Measurements from ENCODE around the gene TRMT61A.
"Not testable (repeated sequence)": the region's sequence is repeated elsewhere in the genome, so short reads cannot be mapped to it uniquely, and the experiment has no call there.

The TRMT61A gene

DNA sequence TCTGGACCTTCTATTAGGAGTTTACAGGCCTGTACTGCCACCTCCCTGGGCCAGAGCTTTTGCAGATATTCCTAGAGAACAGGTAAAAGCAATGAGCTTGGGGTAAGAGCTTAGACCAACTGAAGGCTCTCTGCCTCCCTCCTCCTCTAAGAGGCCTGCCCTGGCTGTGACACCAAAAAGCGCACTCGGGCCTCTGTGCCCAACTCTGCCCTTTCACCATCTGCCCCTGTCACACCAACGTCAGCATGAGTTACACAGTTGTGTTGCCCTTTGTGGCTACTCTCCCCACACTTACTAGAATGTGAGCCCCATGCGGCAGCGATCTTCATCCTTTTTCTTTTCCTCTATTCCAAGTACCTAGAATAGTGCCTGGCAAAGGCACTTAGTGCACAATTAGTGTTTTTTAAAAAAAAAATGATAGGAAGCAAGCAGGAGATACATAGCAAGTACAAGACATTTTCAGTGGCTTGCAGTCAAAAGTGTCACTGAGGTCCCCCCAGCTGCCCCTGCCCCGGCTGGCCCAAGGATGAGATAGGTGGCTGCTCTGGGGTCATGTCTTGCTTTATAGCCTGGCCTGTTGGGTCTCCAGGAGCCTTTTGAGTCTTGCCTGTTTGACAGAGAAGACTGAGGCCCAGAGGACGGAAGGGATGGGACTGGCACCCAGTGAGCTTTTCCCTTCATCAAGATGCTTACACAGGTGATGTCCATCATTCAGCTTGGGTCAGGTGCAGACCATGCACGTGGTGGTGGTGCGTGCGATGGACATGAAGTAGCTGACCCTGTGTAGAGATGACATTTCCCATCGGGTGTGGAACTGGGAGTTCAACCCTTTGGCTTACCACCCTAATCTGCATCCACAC, 18.9 kb upstream of the TRMT61A start:
- DNase-seq: no peak

DNA sequence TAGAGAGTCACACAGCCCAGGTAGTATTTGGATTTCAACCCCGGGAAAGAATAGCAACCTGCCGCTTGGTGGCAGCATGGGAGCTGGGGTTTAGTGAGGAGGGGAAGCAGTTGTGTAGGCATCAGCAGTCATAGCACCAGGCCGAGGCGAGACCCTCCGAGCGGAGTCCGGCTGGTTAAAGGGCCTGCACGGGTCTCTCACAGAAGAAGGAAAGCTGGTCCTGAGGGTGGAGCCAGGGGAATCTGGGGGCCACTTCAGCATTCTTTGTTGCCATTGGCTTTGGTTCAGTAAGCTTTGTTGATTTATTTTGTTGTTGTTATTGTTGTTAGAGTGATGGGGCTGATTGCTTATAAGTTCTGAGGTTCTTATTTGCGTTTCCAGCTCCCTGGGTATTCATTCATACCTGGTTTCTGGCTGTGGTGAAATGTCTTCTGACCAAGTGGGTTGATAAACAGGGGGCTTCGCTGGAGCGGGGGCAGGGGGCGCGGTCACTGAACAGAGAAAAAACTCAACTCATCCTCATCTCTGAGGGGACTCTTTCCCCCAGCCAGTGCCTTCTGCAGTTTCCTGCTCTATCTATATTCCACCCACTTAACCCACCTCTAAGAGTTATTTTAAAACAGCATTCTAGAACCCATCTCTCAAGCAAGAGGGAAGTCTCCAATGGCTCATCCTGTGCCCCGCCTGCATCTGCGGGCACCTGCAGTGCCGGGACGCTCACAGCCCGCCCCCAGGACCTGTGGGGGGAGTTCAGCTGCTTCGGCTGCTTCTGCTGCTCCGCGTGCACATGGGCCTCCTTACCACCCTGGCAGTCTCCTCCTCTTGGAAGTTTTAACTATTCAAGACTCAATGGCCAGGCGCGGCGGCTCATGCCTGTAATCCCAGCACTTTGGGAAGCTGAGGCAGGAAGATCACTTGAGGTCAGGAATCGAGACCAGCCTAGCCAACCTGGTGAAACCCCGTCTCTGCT, 18.0 kb upstream of the TRMT61A start:
- DNase-seq: no peak

DNA sequence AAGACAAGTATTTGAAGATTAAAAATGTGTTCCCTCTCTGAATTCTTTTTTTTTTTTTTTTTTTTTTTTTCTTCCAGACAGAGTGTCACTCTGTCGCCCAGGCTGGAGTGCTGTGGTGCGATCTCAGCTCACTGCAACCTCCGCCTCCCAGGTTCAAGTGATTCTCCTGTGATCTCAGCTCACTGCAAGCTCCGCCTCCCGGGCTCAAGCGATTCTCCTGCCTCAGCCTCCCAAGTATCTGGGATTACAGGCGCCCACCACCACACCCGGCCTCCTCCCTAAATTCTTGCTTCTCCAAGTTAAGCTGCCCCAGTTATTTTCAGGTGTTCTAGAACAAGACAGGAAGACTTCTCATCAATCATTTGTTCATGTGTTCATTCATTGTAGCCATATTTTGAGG, 16.8 kb upstream of the TRMT61A start:
- not testable (repeated sequence) for DNase-seq

DNA sequence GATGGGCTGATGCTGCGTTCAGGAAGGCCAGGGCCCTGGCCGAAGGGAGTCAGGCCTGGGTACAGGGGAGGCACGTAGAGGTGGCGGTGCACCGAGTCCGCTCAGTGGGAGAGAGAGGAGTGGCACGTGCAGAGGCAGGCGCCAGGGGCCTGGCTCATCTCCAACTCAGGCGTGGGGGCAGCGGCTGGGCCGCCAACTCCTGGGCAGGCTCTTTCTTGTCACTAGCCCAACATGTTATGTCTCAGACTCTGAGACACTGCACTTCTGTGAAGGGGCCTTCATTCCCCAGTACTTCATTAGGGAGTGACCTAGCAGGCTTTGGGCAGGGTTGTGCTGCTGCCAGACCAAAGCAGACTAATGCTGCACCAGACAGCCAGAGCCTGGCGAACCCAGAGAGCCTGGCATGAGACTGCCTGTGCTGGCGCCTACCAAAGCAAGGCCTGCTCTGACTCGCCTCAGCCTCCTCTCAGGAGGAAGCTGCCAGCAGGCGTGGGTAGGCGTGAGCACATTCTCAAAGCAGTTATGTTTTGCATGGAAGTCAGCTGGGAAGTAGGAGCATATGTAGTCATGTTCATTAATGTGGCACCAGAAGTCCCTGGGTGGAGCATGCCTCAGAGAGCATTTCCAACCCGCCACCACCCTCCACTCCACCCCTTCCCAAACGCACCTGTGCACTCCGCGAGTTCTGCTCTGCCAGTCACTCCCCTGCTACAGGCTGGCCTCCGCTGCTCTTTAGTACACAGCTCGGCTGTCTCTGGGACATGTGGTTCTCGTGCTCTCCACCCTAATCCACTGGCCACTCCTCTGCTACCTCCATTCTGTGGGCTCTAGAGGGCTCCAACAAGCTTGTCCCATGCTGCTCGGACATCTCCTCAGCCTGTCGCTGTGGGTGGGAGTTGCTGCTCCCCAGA, 16.0 kb upstream of the TRMT61A start:
- DNase-seq: no peak

DNA sequence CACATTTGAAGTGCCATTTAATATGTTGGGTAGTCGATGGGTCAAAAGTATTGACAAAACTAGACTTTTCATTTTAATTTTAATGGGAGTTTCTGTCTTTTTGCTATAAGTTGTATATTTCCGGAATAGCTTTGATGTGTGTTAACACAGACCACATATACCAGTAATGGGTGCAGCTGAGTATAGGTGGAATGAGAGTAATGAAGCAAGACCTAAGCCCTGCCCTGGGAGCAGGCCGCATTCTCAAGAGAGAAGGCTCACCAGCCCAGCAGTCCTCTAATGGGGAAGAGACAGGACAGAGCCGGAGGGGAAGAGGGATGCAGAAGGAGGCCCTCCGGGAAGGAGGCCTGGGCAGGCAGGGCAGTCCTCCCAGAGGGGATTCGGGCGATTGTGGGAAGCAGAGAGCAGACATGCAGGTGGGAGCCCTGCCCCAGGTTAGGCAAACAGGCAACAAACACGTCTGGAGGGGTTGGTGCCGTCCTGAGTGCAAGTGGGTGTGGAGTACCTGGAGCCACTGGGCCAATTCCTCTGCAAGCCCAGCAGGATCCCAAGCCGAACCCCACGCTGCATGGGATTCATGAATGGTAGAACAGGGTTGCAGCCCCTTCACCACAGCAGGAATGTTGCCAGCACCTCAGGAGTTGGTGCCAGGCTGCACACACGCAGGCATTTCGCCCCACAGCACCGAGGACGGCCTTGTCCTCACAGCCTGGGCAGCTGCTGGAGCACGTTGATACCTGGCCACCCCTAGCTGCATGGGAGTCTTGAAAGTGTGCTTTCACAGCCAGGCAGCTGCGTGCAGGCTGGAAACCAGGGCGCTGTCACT, 14.2 kb upstream of the TRMT61A start:
- no peak for DNase-seq

DNA sequence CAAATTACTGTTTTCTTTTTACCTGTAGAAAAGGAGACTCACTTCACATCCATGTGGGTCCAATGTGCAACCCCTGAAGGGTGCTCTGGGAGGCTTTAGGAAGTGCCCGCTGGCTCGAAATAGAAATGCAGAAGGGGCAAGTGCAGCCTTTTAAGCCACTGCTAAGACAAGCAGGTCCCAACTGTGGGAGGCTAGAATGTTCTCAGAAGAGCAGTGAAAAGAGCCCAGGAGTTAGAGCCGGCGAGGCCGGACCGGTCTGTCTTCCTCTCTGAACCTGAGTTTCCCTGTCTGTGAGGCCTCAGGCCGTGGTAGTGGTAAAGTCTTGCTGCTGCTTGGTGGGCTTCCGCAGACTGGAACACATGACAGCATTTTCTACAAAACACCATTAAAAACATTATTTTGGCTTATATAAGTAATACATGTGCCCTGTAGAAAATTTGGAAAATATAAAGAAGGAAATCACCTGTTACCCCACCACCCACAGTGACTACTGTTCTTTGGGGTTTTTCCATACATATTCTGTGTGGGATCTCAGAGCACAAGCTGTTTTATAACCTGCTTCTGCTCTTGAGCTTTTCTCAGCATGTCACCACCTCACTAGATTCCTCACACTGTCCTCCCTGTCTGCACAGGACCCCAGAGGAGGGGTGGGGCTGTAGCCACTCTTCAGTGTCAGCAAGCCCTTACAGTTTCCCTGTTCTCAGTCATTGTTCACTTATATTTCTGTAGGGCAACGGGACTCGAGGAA, 12.4 kb upstream of the TRMT61A start:
- DNase-seq: no peak

DNA sequence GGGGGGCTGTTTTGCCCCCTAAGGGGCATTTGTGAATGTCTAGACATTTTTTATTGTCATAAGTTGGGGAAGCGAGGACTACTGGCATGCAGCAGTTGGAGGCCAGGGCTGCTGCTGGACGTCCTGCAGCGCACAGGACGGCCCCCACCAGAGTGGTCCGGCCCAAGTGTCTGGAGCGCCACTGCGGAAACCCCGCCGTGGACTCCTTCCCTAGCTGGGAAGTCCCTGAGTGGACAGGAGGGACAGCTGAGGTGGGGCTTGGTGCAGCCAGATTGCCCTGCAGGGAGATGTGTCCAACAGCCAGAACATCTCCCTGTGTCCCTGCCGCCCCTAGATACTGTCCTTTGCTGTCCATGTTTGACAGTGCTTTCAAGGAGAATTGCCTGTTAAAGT, 11.8 kb upstream of the TRMT61A start:
- DNase-seq: no peak

DNA sequence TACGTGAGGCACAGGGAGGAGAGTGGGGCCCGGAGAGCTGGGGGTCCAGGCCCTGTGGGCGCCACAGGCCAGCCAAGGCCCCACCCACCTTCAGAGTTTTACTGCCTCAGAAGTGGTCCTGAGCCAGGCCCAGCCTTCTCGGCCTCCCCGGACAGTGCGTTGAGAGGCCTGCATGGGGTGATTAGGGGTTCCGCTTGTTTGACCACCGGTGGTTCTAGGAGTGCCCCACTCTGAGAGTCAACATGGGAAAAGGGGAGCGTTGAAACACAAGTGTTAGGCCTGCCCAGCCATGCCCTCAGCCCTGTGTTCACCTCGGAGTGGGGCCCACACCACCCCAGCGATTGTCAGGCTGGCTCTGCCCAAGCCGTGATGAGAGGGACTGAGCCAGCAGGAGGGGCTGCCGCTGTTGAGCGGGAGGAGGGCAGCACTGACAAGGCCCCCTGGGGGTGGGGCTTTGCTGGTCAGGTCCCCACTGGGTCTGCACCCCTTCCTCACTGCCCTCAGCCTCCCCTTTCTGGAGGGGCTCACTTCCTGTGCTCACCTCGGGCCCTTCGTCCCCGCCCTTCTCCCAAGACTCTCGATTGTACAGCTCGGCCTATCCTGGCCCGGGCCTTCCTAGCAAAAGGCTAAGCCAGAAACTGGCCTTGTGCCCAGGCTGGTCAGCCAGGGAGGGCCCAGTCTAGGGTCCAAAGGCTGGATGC, 11.1 kb upstream of the TRMT61A start:
- DNase-seq: no peak

DNA sequence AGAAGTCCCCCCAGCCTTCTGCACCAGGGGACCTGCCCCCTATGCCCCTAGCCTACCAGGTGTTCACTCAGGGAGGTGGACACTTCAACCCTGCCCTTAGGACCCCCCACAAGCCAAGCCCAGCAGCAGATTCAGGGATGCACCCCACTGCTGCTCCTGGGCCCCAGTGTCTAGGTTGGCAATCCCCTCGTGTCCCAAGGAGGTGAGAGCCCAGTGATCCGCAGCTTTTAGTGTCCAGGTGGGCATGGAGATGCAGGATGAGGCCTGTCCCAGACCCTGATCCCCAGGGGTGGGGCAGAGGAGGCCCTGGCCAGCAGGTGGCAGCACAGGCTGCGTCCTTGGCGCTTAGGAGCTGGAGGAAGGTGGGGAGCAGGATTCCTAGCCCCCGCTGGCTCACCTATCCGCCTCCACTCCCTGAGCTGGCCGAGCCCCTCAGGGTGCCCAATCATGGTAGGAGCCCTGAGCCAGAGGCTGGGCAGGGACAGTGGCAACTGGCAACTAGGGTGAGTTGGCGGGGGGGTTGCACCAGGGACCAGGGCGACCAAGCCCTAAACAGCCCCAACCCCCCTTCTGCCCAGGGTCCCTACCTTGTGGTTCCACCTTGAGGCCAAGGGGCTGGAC, 10.5 kb upstream of the TRMT61A start:
- DNase-seq: no peak

DNA sequence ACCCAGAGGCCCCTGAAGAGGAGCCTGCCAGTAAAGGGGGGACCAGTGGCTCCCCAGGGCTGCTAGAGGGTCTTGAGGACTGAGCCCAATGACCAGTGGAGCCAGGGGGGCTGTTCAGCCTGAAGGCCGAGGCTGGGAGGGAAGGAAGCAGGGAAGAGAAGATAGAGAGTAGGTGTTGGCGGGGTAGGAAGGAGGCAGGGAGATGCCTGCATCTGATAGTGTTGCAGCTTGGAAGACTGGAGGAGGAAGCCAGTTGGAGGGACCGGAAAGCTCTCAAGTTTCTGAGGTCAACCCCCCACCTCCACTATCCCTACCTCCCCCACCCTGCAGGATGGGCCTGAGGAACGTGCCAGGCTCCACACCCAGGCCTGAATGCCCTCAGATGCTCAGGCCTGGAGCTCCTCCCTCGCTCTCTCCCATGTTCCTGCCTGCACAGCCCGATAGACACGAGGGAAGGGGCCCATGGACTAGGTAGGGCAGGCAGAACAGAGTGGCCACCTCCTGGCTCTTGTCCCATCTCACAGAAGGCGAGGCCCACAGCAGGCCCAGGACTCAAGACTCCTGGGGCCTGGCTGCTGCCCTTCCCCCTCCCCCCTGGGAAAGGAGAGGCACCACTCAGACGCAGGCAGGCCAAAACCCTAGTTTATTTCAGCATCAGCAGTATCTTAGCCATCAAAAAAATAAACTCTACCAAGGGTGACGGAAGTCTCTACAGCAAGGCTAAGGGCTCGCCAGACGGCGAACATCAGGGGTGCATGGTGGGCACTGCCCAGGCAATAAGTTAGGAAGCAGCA, 9.8 kb upstream of the TRMT61A start:
- no peak for DNase-seq

DNA sequence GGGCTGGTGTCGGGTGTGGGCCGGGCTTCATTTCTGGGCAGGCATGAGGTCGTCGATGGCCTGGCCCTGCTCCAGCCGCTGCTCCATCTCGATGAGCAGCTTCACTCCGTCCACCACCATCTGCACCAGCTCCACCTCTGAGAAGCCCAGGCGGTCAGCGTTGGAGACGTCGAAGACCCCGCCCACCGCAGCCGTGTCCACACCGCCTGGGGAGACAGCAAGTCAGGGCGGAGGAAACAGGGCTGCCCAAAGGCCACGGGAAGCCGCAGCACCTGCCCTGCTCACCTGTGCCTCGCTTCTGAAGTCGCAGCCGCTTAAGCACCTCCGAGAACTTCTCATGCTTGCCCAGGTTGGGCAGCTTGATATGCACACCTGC, 9.2 kb upstream of the TRMT61A start:
- DNase-seq: no peak

DNA sequence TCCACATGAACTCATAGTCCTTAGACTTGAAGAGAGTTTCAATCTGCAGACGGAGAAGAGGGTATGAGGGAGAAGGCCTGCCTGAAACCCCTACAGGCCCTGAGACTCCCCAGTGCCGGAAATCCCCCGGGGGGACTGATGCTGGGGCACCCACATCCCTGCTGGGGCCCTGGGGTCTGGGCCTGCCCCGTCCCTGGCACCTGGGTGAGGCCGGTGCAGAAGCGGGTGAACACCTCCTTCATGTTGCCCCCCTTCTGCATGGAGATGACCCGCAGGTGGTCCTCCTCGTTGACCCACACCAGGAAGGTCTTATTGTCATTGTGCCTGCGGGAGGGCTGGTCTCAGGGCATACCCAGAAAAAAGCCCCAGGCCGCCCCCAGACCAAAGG, 8.7 kb upstream of the TRMT61A start:
- DNase-seq: no peak

DNA sequence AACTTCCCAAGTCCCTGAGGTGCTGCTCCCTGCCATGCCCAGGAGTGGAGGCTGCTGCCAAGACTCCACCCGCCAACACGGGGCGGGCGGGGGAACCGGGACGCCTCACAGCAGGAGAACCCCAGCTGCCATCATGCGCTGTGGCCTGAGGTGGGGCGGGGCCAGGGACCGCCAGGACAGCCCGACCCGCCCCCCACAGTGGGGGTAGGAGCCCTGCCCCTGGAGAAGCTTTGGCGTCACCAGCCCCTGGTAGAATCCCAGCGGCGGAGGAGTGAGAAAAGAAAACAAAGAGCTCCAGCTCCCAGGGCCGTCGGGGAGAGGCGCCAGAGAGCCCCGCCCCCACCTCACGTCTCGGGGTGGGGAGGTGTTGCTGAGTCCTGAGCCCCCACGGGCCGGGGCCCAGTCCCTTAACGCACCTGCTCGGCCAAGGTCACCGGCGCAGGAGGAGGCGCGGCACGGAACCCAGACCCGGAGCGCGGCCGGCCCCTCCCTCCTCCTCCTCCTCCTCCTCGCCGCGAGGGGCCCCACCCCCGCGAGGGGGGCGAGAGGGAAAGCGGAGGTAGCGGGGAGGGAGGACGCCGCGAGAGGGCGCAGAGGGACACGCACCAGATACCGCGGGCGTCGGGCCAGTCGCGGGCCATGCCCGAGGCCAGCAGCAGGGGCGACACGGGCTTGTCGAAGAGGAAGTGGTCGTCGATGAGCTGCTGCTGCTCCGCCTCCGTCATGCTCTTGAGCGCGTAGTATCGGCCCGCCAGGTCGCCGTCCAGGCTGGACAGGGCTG, 8.1 kb upstream of the TRMT61A start:
- peak; percentile 58 for DNase-seq

DNA sequence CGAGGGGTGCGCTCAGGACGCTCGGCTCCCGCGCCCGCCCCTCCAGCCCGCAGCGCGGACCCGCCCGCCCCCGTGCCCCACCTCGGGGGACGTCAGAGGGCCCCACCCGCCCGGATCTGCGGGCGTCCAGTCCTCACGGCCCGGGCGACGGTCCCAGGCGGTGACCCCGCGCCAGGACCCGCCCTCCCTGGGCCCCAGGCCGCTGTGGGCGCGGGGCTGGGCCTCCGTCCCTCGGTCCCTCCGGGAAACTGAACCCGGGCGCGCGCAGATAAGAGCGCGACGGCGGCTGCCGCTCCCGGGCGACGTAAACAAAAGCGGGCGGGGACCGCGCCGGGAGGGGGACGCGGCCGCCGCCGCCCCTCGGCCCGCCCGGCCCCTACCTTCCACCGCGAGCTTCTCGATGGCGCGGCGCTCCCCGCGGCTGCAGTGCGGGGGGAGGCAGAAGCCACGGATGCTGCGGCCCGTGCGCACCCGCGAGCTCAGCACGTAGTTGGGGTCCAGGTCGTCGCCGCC, 7.5 kb upstream of the TRMT61A start:
- DNase-seq: no peak

DNA sequence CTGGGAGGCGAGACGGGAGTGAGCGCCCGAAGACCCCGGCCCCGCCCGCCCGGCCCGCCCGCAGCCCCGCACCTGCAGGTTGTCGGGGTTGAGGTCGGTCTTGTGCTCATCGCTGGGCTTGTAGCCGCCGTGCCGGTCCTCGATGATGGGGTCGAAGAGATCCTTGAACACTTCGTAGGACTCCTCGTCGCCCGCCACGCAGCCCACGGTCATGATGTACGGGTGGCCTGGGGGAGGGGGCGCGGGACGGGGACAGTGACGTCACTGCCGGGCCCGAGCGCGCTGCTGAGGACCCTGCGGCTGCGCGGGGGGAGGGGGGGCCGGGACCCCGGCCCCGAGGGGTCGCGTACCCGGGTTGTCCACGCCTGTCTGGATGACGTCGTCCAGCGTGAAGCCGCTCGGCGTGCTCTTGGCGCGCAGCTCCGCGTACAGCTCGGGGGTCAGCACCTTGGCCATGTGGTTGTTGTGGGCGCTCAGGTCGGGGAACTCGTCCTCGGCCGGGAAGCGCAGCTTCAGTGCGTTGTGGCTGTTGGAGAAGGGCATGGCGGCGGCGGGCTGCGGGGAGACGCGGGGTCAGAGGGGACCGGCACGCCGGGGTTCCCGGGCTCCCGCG, 6.9 kb upstream of the TRMT61A start:
- DNase-seq: no peak

DNA sequence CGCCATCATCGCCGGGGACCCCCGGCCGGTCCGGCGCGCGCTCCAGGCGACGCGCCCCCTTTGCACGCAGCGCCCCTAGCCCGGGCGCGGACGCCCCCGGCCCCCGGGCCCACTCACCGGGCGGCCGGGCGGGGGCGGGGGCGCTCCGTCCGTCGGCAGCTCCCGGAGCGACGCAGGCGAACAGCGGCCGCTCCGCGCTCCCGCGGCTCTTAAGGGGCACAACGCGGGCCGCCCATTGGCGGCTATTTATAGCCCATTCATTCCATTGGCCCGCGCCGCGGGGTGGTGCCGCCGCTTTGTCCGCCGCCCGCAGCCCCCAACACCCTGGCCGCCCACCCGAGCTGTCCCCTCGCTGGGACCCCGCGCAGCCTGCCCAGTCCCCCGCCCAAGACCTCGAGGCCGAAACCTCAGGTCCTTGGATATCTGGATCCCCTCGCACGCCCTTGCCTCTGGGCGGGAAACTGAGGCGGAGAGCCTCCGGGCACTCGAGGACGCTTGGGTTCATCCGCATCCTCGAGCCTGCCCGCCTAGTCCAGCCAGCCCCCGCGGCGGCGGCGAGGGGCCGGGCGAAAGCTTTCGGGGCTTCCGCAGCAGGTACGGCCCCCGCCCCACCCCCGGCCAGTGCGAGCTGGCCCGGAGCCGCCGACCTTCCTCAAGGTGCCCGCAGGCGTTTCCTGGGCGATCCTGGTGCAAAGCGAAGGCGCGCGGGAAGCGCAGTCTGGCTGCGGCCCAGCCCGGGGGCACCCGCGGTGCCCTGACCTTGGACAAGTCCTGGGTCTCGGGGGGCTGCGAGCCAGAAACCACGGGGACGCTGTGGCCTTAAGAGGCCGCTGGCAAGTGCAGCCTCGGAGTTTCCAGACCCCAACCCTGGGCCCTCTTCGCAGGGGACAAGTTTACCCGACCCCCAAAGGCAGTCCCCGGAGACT, 6.1 kb upstream of the TRMT61A start, which contains the start of gene CKB:
Gene CKB (minus strand): TSS at position 182 of the 926 bp plus-strand sequence. CDS start 337 bp downstream, outside the sequence.
- DNase-seq: no peak

Data from activated gamma-delta T cell (primary cell).